Vagina (tissue), 2 donors: ENCODE data around the gene WNT7A. TPM values are rescaled to one million over a fixed set of nuclear protein-coding genes. Genes with fewer than 3 reads are reported as not detected.

Experiments
- DNase-seq, 2 donors: peaks; one replicate each; pipeline ENCODE4 v3.0.0-alpha.2; 2017; ENCODE audit errors: extremely low spot score in 2 of 2
- H3K27ac ChIP-seq: fragments of 200-600 bp; sonication (generic); one replicate; pipeline ENCODE4 v1.5.1; 2019
- H3K27me3 ChIP-seq: fragments of 200-600 bp; sonication (generic); one replicate; pipeline ENCODE4 v1.5.1; 2019
- H3K36me3 ChIP-seq, 2 donors: fragments of 200-600 bp; sonication (generic); one replicate each; pipeline ENCODE4 v1.5.1; 2017 to 2019
- H3K4me1 ChIP-seq: fragments of 200-600 bp; sonication (generic); one replicate; pipeline ENCODE4 v1.5.1; 2019
- H3K4me3 ChIP-seq, 2 donors: fragments of 200-600 bp; sonication (generic); 1 replicate in 1 of 2; 2 replicates in 1 of 2; pipeline ENCODE4 v1.5.1; 2016 to 2019
- H3K9me3 ChIP-seq: fragments of 200-600 bp; sonication (generic); one replicate; pipeline ENCODE4 v1.5.1; 2019
- POLR2A ChIP-seq, 2 donors: fragments of 450-650 bp; IDR thresholded peaks; one replicate each; pipeline ENCODE4 v1.6.1; 2017; ENCODE audit warnings: antibody characterized with exemption in 2 of 2, mild to moderate bottlenecking in 2 of 2, moderate library complexity in 2 of 2
- POLR2AphosphoS5 ChIP-seq, 2 donors: sonication (generic); formaldehyde crosslinking; IDR thresholded peaks; one replicate each; pipeline ENCODE4 v1.9.0; 2017; ENCODE audit warnings: antibody characterized with exemption in 2 of 2, mild to moderate bottlenecking in 2 of 2, low read depth in 1 of 2; ENCODE audit not compliant: insufficient read depth in 1 of 2
- intact Hi-C: fragments of 100-400 bp; cut with DNase I; formaldehyde crosslinking; loops from one replicate; pipeline ENCODE4 v1.15.1; 2023
- total RNA-seq: library from RNA; depleted of rRNA; stranded (reverse); fragments of >200 nt; gene quantifications from one replicate; pipeline ENCODE4 v1.2.3, GENCODE V29; 2016
- TF ChIP-seq, protein P1 (sequence below), 3 experiments: fragments of 450-650 bp in 2 of 3; fragments of 200-600 bp in 1 of 3; sonication (generic) in 1 of 3; IDR thresholded peaks; one replicate each; pipeline ENCODE4 v1.5.1; 2017 to 2019; ENCODE audit warnings: antibody characterized with exemption in 3 of 3, mild to moderate bottlenecking in 2 of 3, moderate library complexity in 2 of 3

Gene WNT7A
- total RNA-seq, 1 donor from 2014 or later, result not detected

- intact Hi-C loops, result no loop called here
- H3K27ac ChIP-seq, result no peak overlapping the region
- DNase-seq, result no peak
- H3K9me3 ChIP-seq, result no peaks in the 10 kb centered on the region
- TF ChIP-seq POLR2AphosphoS5 (IDR thresholded peaks at IDR 0.05; ENCODE audit: insufficient read depth in 1 of 2, low read depth in 1 of 2) (no peak), POLR2A (IDR thresholded peaks at IDR 0.05) (no peak)
- TF ChIP-seq, protein P1, sequence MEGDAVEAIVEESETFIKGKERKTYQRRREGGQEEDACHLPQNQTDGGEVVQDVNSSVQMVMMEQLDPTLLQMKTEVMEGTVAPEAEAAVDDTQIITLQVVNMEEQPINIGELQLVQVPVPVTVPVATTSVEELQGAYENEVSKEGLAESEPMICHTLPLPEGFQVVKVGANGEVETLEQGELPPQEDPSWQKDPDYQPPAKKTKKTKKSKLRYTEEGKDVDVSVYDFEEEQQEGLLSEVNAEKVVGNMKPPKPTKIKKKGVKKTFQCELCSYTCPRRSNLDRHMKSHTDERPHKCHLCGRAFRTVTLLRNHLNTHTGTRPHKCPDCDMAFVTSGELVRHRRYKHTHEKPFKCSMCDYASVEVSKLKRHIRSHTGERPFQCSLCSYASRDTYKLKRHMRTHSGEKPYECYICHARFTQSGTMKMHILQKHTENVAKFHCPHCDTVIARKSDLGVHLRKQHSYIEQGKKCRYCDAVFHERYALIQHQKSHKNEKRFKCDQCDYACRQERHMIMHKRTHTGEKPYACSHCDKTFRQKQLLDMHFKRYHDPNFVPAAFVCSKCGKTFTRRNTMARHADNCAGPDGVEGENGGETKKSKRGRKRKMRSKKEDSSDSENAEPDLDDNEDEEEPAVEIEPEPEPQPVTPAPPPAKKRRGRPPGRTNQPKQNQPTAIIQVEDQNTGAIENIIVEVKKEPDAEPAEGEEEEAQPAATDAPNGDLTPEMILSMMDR (IDR thresholded peaks at IDR 0.05), result no peak
- H3K27me3 ChIP-seq, result no peaks in the 10 kb centered on the region
- no peaks in the 10 kb centered on the region for H3K4me1 ChIP-seq
- H3K36me3 ChIP-seq, result no peaks in the 10 kb centered on the region
- no peak overlapping the region for H3K4me3 ChIP-seq
Observed at GRCh38 chr3:13843351-13843750, 36.5 kb downstream of the WNT7A start.

DNA sequence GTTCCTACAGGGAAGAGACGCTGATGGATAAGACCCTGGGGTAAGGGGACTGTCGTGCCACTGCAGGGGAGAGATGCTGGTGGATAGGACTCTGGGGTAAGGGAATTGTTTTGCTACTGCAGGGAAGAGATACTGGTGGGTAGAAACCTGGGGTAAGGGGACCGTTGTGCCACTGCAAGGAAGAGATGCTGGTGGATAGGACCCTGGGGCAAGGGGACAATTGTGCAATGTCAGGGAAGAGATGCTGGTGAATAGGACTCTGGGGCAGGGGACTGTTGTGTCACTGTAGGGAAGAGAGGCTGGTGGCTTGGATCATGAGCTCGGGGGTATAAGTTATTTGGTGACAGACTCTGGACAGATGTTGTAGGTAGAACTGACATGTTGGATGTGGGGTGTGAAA lies 37.6 kb downstream of the WNT7A start:
- H3K9me3 ChIP-seq, result no peaks in the 10 kb centered on the region
- intact Hi-C loops, result no loop called here
- no peak for DNase-seq
- H3K27ac ChIP-seq, result no peak overlapping the region
- H3K4me3 ChIP-seq, result no peak overlapping the region
- H3K36me3 ChIP-seq, result no peaks in the 10 kb centered on the region
- H3K27me3 ChIP-seq, result no peaks in the 10 kb centered on the region
- TF ChIP-seq, protein P1 (IDR thresholded peaks at IDR 0.05), result no peak
- TF ChIP-seq POLR2AphosphoS5 (IDR thresholded peaks at IDR 0.05; ENCODE audit: insufficient read depth in 1 of 2, low read depth in 1 of 2), result no peak
- no peak for TF ChIP-seq POLR2A (IDR thresholded peaks at IDR 0.05)
- H3K4me1 ChIP-seq, result no peaks in the 10 kb centered on the region

DNA sequence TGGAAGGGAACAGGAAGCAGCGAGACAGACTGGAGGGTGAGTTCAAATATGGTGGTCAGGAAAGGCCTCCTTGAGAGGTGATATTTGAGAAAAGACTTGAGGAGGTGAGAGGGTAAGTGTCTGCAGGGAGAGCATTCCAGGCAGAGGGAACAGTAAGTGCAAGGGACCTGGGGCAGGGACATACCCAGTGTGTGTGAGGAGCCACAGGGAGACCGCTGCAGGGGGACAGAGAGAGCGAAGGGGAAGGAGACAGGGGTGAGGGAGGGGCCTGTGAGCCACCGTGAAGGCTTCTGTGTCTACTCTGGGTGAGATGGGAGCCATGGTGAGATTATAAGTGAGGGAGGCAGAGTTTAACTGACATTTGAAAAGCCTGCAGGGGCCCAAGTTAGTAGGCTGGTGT lies 38.0 kb downstream of the WNT7A start:
- Histone ChIP-seq H3K27me3 (no peaks in the 10 kb centered on the region), H3K4me3 (no peak overlapping the region), H3K4me1 (no peaks in the 10 kb centered on the region), H3K27ac (no peak overlapping the region), H3K36me3 (no peaks in the 10 kb centered on the region), H3K9me3 (no peaks in the 10 kb centered on the region)
- DNase-seq, result no peak
- TF ChIP-seq, protein P1 (IDR thresholded peaks at IDR 0.05), result no peak
- TF ChIP-seq POLR2A (IDR thresholded peaks at IDR 0.05) (no peak), POLR2AphosphoS5 (IDR thresholded peaks at IDR 0.05; ENCODE audit: insufficient read depth in 1 of 2, low read depth in 1 of 2) (no peak)
- intact Hi-C loops, result no loop called here

DNA sequence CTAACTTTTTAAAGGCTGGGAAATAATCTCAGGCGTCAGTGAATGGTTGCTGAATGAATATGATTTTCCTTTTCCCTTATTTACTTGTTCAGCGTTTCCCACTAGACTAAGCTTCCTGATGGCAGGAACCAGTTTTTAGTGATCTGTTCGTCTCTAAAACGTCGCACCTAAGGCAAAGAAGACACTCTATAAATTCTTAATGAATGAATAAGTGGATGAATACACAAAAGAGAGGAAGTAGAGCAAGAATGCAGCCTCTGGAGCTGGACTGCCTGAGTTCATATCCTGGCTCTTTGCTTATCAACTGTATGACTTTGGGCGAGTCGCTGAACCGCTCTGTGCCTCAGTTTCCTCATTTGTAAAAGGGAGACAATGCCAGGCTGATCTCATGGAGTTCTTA lies 38.7 kb downstream of the WNT7A start:
- Histone ChIP-seq H3K27me3 (no peaks in the 10 kb centered on the region), H3K36me3 (no peaks in the 10 kb centered on the region), H3K4me3 (no peak overlapping the region), H3K9me3 (no peaks in the 10 kb centered on the region), H3K27ac (no peak overlapping the region), H3K4me1 (no peaks in the 10 kb centered on the region)
- TF ChIP-seq, protein P1 (IDR thresholded peaks at IDR 0.05), result no peak
- intact Hi-C loops, result no loop called here
- no peak for DNase-seq

DNA sequence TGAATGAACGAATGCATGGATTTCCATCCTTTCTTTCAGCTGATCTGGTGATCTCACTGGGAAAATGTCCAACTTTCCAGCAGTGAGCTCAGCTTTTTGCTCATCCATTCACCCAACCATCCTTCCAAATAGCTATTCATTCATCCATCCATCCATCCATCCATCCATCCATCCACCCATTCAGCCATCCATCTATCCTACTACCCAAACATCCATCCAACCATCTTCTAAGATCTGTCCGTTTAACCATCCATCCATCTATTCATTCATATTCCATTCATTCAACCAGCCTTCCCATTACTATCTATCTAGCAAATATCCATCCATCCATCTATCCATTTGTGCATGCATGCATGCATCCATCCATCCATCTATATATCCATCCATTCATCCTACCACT lies 39.4 kb downstream of the WNT7A start:
- H3K4me1 ChIP-seq, result no peaks in the 10 kb centered on the region
- DNase-seq, result no peak
- no peaks in the 10 kb centered on the region for H3K27me3 ChIP-seq
- intact Hi-C loops, result no loop called here
- H3K9me3 ChIP-seq, result no peaks in the 10 kb centered on the region
- TF ChIP-seq POLR2A (IDR thresholded peaks at IDR 0.05) (no peak), POLR2AphosphoS5 (IDR thresholded peaks at IDR 0.05; ENCODE audit: insufficient read depth in 1 of 2, low read depth in 1 of 2) (no peak)
- TF ChIP-seq, protein P1 (IDR thresholded peaks at IDR 0.05), result no peak
- H3K4me3 ChIP-seq, result no peak overlapping the region
- no peak overlapping the region for H3K27ac ChIP-seq
- no peaks in the 10 kb centered on the region for H3K36me3 ChIP-seq
